ENCODE results near the gene BMPR1B.
"Not testable (repeated sequence)": the region's sequence is repeated elsewhere in the genome, so short reads cannot be mapped to it uniquely, and the experiment has no call there.

The BMPR1B gene

DNA sequence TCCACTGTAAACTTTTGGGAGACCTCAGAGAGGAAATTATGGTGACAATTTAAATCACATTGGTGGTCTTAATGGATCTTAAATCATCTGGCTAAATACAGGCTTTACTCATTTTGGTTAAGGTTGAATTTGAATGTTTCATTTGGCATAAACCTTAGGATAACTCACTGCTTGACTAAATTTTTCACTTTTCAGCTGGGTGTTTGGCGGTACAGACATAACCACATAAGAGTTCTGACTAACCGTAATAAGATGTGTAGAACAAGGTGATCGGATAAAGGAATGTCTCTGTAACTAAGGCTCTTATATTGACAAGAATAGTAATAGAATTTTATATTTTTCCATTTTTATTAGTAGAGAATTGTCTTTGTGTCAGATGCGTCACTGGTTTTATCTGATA is 281.0 kb downstream of the BMPR1B start:
- DNase-seq (ENCODE audit: low read depth), result no peak

DNA sequence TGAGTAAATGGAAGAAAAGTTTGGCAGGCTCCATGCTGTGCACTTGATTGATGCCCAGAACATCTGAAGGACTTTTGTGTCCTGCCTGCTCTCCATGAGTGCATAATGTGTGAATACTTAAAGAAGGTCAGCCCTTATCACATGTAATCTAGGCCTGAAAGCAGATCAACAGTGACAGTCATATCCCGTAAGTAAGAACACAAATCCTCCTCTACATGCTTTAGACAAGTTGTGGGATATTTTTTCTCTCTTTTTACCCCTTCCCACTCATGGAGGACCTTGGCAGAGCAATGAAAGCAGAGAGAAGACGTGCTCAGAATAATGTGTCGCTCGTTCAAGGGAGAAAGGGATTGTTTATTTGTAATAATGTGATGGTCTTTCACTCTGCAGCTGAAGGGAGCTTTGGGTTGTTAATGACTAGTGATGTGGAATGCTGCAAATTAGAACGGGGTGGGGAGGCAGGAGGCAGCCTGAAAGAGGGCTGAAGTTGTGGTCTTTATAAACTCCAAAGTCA is 286.6 kb downstream of the BMPR1B start:
- DNase-seq (ENCODE audit: low read depth), result no peak

DNA sequence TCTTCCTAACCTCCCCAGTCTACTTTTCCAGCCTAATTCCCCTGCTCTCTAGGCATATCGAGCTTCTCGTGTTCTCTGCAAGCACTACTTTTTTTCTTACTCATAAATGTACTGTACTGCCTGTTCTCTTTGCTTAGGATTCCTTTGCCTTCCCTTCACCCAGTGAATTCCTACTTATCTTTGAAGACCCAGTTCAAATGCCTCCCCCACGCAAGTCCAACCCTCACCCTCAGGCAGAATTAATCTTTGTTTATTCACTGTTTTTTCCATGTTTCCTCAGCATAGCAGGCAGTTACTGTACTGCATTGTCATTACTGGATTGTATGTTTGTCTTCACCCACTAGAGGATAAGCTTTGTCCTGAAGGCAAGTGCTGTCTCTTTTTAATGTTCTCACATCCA is 287.7 kb downstream of the BMPR1B start:
- DNase-seq (ENCODE audit: low read depth), result no peak

DNA sequence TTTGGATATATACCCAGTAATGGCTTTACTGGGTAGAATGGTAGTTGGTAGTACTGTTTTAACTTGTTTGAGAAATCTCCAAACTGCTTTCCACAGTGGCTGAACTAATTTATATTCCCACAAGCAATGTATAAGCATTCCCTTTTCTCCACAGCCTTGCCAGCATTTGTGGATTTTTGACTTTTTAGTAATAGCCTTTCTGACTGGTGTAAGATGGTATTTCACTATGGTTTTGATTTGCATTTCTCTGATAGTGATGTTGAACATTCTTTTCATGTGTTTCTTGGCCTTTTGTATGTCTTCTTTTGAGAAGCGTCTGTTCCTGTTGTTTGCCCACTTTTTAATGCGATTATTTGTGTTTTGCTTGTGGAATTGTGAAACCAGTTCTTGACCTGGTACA is 290.5 kb downstream of the BMPR1B start:
- no peak for DNase-seq (ENCODE audit: low read depth)

DNA sequence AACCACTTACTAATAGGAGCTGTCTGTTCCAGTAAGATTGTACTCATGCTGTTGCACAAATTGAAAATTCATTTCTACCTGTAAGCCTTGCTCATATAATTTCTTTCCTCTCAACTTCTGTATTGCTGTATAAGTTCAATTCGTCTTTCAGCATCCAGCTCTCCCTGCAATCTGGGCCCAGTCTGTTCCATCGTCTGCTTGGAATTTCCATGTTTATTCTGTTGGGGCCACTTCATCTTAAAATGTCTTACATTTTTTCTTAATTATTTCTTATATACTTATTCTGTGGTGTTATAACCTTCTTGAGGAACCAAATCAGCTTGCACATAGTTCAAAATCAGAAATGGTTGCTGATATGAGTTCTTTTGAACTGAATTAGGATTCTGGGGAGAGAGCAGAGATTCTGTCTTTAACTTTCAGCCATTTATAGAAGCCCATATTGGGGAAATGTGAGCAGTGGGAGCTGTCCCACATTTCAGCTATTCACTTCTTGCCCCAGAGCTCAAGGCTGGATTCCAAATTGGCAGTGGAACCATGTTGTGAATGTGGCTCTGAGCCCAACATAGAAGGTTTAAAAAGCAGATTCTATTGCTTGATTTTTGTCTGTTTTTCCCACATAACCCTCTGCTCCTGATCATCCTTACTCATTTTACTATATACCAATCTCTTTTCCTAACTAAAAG is 291.9 kb downstream of the BMPR1B start:
- DNase-seq (ENCODE audit: low read depth), result no peak

DNA sequence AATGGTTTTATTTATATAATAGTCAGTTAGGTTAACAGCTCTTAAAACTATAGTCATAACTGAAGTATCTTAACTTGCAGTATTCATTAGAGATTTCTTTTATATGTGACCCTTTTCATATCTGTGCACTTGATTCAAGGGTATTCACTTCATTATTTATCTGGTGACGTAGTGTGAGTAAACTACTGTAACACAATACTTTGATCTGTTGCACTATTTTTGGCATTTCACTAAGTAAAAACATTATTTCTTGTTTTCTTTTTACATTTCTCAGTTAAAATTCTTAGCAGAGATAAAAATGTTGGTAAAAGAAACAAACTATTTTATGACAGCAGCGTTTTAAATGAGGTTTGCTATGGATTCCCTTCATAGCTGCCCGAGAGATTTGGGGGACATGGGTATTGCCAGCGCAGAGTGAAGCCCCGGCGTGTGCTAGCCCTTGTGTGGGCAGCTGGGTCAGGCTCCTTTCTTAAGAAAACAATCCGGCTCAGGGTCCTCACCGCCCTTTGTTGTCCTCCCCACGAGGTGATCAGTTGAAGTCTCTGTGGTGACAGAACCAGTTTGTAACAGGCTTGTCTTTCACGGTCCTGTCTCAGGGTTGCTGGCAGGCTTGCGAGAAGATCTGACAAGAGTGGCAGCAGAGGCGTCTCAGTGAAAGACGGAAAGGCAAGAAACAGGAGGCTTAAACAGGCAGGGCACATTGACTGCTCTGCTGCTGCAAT is 293.4 kb downstream of the BMPR1B start:
- DNase-seq (ENCODE audit: low read depth), result no peak

DNA sequence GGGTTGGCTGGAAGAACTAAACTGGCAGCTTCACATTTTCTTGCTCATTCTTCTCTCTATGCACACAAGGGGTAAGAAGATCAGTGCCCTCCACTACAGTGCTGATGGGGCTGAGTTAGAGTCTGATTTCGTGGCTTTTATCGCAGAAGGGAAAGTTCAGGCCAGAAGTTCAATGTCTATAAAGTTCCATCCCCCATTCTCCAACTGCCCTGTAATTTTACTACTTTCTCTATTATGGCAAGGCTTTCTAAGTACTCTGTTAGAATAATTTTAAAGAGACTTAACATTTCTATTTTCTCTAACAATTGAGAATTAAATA is 293.9 kb downstream of the BMPR1B start:
- DNase-seq (ENCODE audit: low read depth), result no peak

DNA sequence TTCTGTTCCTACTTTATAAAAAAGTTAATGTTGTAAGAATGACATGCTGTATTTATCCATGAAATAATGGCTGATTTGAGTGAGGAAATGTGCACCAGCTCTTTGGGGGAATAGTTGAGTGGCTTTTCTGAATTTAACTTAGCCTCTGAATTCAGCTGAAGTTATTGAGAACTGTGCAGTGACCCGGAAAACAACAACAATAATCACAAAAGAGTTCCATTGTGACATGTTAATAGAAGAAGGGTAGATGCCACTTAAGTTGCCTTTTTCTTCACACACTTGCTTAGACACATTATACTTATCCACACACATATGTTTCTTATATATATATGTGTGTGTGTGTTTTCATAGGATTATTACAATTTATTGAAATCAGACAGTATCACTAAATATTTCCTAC is 301.2 kb downstream of the BMPR1B start:
- no peak for DNase-seq (ENCODE audit: low read depth)

DNA sequence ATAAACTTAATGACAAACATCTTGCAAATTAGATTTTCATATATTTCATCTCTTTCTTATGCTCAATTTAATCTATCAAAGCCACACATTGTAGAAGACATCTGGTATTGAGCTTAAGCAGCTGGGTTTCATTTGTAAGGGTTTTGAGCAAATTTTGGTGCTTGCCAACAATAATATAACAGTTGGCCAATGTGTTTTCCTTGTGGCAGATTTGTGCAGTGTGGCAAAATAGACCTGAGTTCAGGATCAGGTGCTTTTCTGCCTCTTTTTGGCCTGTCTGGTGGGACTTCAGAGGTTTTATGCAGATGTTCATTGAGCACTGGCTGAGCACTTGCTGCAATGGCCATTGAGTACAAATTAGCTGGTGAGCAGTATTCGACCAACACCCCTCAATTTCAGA is 301.9 kb downstream of the BMPR1B start:
- DNase-seq (ENCODE audit: low read depth), result no peak

DNA sequence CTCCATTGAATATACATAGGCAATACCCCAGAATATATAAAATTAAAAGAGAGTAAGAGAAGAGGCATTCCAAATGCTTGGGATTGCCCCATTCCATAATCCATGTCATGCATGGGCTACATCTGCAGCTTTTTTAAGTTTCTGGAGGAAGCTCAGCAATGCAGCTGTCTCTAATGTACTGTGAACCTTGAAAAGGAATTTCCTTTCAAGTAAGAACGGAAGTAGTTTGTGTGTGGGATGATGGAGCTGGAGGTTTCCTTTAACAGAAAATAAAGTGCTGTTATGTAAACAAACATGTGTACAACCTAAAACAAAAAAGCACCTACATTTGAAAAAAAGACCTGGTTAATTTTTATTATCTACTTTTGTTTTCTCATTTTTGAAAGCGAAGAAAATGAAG is 303.5 kb downstream of the BMPR1B start:
- no peak for DNase-seq (ENCODE audit: low read depth)

DNA sequence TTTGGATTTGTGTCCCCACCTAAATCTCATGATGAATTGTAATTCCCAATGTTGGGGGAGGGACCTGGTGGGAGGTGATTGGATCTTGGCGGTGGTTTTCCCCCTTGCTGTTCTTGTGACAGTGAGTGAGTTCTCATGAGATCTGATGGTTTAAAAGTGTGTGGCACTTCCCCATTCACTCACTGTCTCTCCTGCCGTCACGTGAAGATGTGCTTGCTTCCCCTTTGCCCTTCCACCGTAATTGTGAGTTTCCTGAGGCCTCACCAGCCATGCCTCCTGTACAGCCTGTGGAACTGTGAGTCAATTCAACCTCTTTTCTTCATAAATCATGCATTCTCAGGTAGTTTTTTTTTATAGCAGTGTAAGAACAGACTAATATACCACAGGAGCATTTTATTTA is 304.0 kb downstream of the BMPR1B start:
- DNase-seq (ENCODE audit: low read depth), result not testable (repeated sequence)

DNA sequence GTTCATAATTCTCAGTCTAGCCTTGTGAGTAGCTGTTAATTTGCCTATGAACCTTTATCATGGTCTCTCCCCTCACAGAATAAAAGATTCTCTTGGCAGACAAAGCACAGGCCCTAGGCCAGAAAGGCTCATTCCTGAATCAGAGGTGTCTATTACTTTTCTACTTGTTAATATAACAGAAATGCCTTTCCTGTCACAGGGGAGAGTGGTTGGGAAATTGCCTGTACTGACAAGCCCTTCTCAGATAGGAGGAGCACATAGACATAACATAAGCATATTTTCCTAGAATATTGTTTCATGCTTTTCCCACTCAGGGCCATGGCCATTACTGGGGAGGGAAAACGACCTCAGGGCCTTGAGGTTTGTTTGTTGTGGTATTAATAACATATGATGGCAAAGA is 308.3 kb downstream of the BMPR1B start:
- no peak for DNase-seq (ENCODE audit: low read depth)

DNA sequence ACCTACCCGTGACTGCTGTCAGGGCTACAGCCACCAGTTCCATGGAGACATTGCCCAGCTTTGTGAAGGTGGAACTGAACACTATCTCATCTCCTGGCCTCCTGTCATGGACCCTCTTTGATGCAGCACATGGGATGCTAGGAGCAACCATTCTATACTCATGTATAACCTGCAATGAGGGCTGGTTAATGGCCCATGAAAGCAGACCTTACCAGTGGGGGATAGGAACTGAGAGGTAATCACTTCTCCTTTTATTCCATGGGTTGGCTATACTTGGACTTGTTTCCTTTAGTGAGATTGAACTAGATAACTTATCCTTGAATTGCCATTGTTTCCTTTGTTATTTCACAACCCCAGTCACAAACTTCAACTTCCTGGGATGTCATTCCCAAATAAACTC is 310.6 kb downstream of the BMPR1B start:
- DNase-seq (ENCODE audit: low read depth), result no peak

DNA sequence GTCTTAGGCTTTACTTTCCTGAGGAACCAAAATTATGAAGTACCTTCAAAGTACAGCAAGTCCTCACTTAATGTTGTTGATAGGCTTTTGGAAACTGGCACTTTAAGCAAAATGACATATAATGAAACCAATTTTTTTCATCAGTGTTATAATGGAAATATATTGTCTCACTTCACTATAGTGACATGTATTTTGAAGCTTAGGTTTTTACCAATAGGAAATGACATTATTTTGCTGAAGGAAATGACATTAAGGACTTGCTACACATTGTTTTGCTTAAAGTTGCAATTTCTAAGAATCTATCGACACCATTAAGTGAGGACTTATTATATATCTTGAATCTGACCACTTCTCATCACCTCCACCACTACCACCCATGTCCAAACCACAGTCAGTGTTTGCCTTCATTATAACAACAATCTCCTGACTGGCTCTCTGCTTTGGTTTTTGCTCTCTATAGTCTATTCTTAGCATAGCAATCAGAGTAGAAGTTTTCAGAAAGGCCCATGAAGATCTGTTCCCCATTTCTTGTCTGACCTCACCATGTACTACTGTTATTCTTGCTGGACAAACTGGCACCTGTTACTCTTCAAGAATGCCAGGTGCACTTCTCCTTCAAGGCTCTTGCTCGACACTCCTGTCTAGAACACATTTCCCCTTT is 311.2 kb downstream of the BMPR1B start:
- no peak for DNase-seq (ENCODE audit: low read depth)

DNA sequence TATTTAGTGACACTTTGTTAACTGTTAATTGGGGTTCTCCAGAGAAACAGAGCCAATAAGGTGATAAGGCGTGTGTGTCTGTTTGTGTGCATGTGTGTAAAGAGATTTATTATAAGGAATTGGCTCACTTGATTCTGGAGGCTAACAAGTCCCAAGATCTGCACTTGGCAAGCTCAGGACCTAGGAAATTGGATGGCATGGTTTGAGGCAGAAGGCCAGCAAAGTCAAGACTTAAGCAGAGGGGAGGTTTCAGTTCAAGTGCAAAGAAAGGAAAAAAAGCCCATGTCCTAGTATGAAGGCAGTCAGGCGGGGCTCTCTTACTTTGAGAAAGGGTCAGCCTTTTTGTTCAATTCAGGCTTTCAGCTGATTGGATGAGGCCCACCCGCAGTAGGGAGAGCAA is 314.1 kb downstream of the BMPR1B start:
- no peak for DNase-seq (ENCODE audit: low read depth)

DNA sequence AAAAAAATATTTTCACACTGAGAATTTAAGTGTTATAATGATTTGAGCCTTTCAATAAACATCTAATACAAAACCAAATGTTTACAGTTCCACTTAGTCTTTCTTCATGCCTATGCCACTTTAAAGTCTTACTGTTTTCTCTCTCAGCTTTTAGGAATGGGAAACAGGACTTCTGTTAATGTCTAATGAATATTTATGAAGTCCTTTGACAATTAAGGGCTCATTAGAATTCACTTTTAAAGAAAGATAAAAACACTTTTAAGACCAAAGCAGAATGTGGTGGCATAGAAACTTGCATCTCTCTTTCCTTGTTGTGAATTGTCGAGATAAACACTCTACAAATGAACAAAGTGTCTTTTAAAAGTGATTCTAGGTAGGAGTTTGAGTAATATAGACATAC is 315.9 kb downstream of the BMPR1B start:
- DNase-seq (ENCODE audit: low read depth), result no peak

DNA sequence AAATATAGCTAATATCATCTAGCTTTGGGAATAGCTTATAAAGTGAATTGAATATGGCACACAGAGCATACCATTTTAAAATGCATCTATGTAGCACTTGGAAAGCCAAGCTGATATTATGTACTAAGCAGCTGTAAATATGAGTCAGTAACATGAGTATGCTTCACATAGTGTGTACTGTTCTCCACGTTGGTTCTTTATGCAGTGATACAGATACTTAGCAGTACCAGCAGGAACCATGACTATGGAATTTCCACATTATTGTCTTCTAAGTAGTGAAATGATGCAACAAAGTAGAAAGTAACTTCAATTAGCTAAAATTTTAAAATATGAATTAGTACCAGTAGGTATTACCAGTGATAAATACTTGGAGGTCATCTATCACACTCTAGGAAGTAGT is 320.1 kb downstream of the BMPR1B start:
- no peak for DNase-seq (ENCODE audit: low read depth)

DNA sequence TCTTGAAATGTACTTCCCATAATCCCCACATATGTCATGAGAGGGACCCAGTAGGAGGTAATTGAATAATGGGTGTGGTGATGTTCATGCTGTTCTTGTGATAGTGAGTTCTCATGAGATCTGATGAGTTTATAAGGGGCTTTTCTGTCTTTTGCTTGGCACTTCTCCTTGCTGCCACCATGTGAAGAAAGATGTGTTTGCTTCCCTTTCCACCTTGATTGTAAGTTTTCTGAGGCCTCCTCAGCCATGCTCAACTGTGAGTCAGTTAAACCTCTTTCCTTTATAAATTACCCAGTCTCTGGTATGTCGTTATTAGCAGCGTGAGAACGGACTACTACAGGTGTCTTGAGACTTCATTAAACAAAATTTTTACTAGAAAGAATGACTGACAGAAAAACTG is 323.2 kb downstream of the BMPR1B start:
- DNase-seq (ENCODE audit: low read depth), result no peak

DNA sequence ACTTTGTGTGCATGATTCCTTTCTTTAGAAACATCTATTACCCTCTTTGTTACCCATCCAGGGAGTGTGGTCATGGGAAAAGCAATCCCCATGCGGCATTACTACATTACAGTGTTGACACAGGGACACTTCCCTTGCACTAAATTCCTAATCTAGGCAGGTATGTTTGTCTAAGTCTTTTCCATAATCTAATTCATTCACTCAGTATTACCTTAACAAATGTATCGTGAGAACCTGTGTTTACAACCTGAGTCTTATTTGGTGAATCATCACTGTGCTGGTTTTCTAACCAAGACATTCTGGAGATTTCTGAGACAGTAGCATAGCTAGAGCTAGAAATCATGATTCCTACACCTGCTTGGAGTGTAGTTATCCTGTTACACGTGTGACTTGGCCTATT is 326.8 kb downstream of the BMPR1B start:
- no peak for DNase-seq (ENCODE audit: low read depth)

DNA sequence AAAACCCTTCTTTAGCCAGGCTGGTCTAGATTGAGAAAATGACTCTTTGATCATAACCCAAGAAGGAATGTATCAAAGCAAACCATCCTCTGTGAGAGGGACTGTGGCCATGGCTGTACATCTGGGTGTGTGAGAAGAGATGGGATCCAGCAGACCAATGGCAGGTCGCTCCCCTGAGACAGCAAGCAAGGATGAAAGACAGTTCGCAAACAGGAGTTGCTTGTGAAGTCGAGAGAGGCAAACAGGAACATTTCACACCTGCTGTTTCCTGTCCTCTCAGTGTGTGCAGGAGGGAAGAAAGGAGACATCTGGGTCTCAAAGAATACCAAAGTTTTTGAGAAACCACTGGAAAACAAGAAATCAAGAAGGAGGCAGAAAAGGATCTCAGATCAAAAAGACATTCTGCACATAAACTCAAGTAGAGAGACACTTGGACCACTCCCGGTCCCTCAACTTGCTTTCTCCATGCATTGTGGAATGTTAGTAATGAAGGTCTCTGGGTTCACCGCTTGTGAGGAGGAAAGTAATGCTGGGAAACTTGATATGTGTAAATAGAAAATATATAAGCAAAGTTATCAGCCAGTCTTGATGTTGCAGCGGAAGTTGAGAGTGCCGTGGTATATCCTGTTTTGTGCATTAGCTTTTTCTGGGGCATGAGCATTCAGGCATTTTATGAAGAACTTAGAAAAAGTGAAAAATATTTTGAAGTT is 327.5 kb downstream of the BMPR1B start:
- no peak for DNase-seq (ENCODE audit: low read depth)

DNA sequence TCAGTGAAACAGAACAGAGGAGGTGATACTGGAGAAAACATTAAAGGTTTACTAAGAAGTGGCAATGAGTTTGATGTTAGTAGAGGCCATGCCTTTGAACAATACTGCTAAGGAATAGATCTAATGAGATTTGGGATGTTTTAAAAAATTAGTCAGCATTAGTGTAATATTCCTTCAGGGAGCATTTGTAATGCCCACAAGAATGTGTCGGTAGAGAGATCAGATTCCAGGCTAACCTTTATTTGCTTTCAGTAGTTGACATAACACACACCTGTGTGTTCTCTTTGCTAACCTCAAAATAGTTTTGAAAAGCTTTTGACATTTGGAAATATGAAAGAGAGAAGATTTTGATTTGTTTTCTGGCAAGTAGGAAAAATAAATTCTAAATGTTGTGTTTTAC is 328.8 kb downstream of the BMPR1B start:
- DNase-seq (ENCODE audit: low read depth), result no peak

DNA sequence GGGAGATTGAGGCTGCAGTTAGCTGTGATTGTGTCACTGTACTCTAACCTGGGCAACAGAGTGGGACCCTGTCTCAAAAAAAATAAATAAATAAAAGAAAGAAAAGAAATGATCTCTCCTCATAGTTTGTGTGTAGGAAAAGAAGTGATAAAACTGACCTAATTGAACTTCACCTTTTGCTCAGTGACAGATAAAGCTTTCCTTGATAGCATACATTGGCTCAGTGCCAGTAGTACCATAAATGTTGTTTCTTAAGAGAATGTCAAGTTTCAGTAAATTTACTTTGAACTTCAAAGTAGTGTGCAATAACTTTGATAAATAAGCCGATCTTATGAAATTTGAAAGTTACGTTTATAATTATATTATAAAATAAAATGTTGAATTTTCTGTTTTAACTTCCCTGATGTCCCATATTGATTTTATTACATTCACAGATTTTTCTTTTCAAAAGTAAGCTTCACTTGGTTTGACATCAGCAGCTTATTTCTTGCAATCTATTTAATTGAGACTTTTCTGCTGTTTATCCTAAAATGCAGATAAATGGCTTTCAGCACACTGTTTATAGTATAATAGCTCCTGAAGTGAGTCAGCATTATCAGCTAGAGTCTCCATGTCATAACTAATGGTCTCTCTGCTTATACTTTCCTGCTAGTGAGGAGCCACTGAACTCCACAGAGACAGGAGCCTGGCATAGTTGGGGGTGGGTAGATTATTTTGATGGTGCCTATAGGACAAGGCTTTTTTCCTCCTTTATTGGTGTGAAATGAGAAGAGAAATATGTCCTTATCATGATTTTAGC is 330.1 kb downstream of the BMPR1B start:
- DNase-seq (ENCODE audit: low read depth), result no peak

Data from EH (cell line).